ENCODE measurements around the gene LTBP3.

The LTBP3 gene

GRCh38 chr11:65585396-65586246 is 27.5 kb upstream of the LTBP3 start:
- no peak for FAIRE-seq

GRCh38 chr11:65584723-65585171 is 26.6 kb upstream of the LTBP3 start:
- FAIRE-seq: no peak

- no peak for FAIRE-seq
These were observed 25.9 kb upstream of the LTBP3 start for GRCh38 chr11:65584106-65584505.

GRCh38 chr11:65583589-65583988 is 25.4 kb upstream of the LTBP3 start:
- no peak for FAIRE-seq

GRCh38 chr11:65581928-65582327 is 23.8 kb upstream of the LTBP3 start:
- no peak for FAIRE-seq

GRCh38 chr11:65580756-65581155 is 22.6 kb upstream of the LTBP3 start:
- FAIRE-seq: no peak

GRCh38 chr11:65580031-65580692 is 22.0 kb upstream of the LTBP3 start:
- no peak for FAIRE-seq

- no peak for FAIRE-seq
These were observed 21.1 kb upstream of the LTBP3 start for GRCh38 chr11:65579291-65579690.

GRCh38 chr11:65578667-65579066 is 20.5 kb upstream of the LTBP3 start:
- no peak for FAIRE-seq

- no peak for FAIRE-seq
These were observed 20.0 kb upstream of the LTBP3 start for GRCh38 chr11:65578134-65578533.

- FAIRE-seq: no peak
These were observed 19.6 kb upstream of the LTBP3 start for GRCh38 chr11:65577756-65578109.

- FAIRE-seq: no peak
These were observed 19.0 kb upstream of the LTBP3 start for GRCh38 chr11:65576867-65577755.

GRCh38 chr11:65576232-65576866 is 18.2 kb upstream of the LTBP3 start:
- FAIRE-seq: no peak

- FAIRE-seq: no peak
These were observed 17.5 kb upstream of the LTBP3 start, which contains the start of gene EHBP1L1 for GRCh38 chr11:65575568-65576231. TSS of gene EHBP1L1 (plus strand) at chr11:65576053. CDS start at chr11:65576303, 250 bp downstream.

GRCh38 chr11:65574811-65575567 is 16.8 kb upstream of the LTBP3 start:
- FAIRE-seq: no peak

GRCh38 chr11:65574109-65574810 is 16.1 kb upstream of the LTBP3 start:
- FAIRE-seq: no peak

GRCh38 chr11:65573391-65574079 is 15.4 kb upstream of the LTBP3 start:
- FAIRE-seq: no peak

GRCh38 chr11:65572356-65573051 is 14.3 kb upstream of the LTBP3 start, which contains the start of gene FAM89B:
TSS of gene FAM89B (plus strand) at chr11:65572538. CDS start at chr11:65572670, 132 bp downstream.
- FAIRE-seq: no peak

- no peak for FAIRE-seq
These were observed 13.8 kb upstream of the LTBP3 start for GRCh38 chr11:65571940-65572339.
